T-helper 1 cell treated with Interleukin-12 subunit alpha and Interleukin-12 subunit beta and Interleukin-4 antibody, amounts not matched to agents 30 μg/mL and 1 μg/mL, for 36 hours (primary cell): Measurements from ENCODE around the gene GPR26.

Experiments
- H3K27ac Mint-ChIP-seq: one replicate; pipeline ENCODE4 v1.8.0; 2021; ENCODE audit warnings: mild to moderate bottlenecking, mixed read lengths
- H3K27me3 Mint-ChIP-seq: one replicate; pipeline ENCODE4 v1.8.0; 2021; ENCODE audit warnings: low read depth, mixed read lengths
- H3K36me3 Mint-ChIP-seq: one replicate; pipeline ENCODE4 v1.8.0; 2021; ENCODE audit warnings: low read depth, mixed read lengths
- H3K4me1 Mint-ChIP-seq: one replicate; pipeline ENCODE4 v1.8.0; 2021; ENCODE audit warnings: low read depth, mixed read lengths
- H3K4me3 Mint-ChIP-seq: one replicate; pipeline ENCODE4 v1.8.0; 2021; ENCODE audit warnings: mild to moderate bottlenecking, moderate library complexity, mixed read lengths
- H3K9me3 Mint-ChIP-seq: one replicate; pipeline ENCODE4 v1.8.0; 2021; ENCODE audit warnings: mixed read lengths

The GPR26 gene

DNA sequence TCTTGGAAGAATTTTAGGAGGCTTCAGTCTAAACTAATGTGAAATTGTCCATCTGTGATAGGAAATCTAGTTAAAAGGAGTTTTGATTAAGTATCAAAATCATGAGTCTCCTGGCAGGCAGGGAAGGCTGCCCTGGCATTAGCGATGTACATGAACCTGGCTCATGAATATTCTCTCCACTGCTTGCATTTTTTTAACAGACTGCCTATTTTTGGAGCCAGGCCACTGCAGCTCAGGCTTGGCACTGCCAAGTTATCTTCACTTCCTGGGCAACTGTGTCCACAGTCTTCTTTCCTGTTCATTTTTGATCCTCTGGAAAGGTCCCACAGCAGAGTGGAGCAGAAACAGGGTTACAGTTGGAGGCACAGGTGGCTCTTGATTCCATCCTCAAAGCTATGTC is 7.0 kb downstream of the GPR26 start:
- Mint-ChIP-seq H3K4me3 (no peak overlapping the region), H3K36me3 (no peaks in the 10 kb centered on the region), H3K27me3 (no peaks in the 10 kb centered on the region), H3K9me3 (no peaks in the 10 kb centered on the region), H3K4me1 (no peaks in the 10 kb centered on the region), H3K27ac (no peak overlapping the region)

GRCh38 chr10:123674741-123675140 is 8.6 kb downstream of the GPR26 start:
- no peaks in the 10 kb centered on the region for H3K4me1 Mint-ChIP-seq
- no peaks in the 10 kb centered on the region for H3K27me3 Mint-ChIP-seq
- H3K36me3 Mint-ChIP-seq, result no peaks in the 10 kb centered on the region
- no peak overlapping the region for H3K4me3 Mint-ChIP-seq
- H3K27ac Mint-ChIP-seq, result no peak overlapping the region
- H3K9me3 Mint-ChIP-seq, result no peaks in the 10 kb centered on the region

- H3K27me3 Mint-ChIP-seq, result no peaks in the 10 kb centered on the region
- no peaks in the 10 kb centered on the region for H3K9me3 Mint-ChIP-seq
- H3K4me1 Mint-ChIP-seq, result no peaks in the 10 kb centered on the region
- no peak overlapping the region for H3K4me3 Mint-ChIP-seq
- H3K27ac Mint-ChIP-seq, result no peak overlapping the region
- H3K36me3 Mint-ChIP-seq, result no peaks in the 10 kb centered on the region
Observed at GRCh38 chr10:123675811-123676210, 9.7 kb downstream of the GPR26 start.

- no peak overlapping the region for H3K4me3 Mint-ChIP-seq
- no peaks in the 10 kb centered on the region for H3K27me3 Mint-ChIP-seq
- no peaks in the 10 kb centered on the region for H3K9me3 Mint-ChIP-seq
- H3K4me1 Mint-ChIP-seq, result no peaks in the 10 kb centered on the region
- H3K36me3 Mint-ChIP-seq, result no peaks in the 10 kb centered on the region
- no peak overlapping the region for H3K27ac Mint-ChIP-seq
Observed at GRCh38 chr10:123677556-123677955, 11.4 kb downstream of the GPR26 start.

- H3K9me3 Mint-ChIP-seq, result no peaks in the 10 kb centered on the region
- no peaks in the 10 kb centered on the region for H3K36me3 Mint-ChIP-seq
- H3K4me3 Mint-ChIP-seq, result no peak overlapping the region
Observed at GRCh38 chr10:123678376-123678775, 12.2 kb downstream of the GPR26 start.

DNA sequence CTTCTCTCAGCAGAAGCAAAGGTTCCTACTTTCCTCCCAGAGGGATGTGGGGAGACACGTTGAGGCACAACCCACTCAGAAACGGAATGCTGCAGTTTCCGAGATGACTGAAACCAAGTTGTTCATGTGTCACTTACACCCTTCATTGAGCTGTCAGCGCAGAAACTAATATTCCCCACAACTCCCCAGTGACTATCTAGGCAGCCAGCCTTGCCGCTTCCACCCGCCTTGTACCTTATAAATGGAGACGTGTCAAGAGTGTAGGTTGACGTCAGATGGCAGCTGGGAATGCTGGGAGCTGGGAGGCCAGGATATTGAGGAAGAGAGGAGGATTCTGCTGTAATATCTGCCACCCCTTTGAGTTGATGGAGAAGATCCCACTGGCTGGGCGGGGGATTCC is 15.1 kb downstream of the GPR26 start:
- H3K27ac Mint-ChIP-seq, result no peak overlapping the region
- H3K27me3 Mint-ChIP-seq, result no peaks in the 10 kb centered on the region
- H3K4me1 Mint-ChIP-seq, result no peaks in the 10 kb centered on the region

More at GRCh38 chr10:123678376-123678775, 12.2 kb downstream of the GPR26 start:
- Mint-ChIP-seq H3K4me1 (no peaks in the 10 kb centered on the region), H3K27me3 (no peaks in the 10 kb centered on the region), H3K27ac (no peak overlapping the region)

DNA sequence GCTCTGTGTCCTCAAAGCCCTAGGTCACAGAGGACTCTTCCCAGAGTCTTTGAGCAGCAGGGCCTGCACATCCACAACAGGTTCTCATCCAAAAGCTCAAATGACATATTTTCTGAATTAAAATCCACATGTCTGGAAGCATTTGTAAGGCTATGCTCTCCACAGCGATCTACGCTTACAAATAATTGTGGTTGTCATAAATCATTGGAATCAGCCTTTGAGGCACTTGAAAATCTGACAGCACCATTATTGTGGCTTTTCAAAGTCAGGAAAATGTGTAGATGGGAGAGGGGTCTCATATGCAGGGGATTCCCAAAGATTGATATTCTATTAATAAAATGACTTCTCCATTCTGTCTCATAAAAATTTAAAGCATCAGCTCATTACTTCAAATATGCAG is 16.3 kb downstream of the GPR26 start:
- Mint-ChIP-seq H3K27ac (no peak overlapping the region), H3K36me3 (no peaks in the 10 kb centered on the region)

More for the DNA sequence above, 15.1 kb downstream of the GPR26 start:
- Mint-ChIP-seq H3K4me3 (no peak overlapping the region), H3K36me3 (no peaks in the 10 kb centered on the region), H3K9me3 (no peaks in the 10 kb centered on the region)

DNA sequence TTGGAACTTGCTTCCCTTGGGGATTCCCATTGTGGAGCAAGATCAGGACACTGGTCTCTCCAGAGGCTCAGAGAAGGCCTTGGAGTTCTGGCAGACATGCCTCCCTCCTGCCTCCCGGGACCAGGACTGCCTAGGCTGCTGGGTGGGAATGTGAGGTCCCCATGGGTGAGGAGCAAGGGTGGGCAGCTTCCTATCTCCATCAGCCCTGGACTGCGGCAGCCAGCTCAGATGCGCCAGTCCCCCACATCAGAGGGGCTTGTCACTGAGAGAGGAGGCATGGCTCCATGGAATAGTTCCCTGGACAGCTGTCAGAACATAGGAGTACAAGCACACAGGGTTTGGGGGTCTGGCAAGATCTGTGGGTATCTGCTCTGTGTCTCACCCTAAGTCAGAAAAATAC is 17.3 kb downstream of the GPR26 start:
- no peaks in the 10 kb centered on the region for H3K36me3 Mint-ChIP-seq
- no peaks in the 10 kb centered on the region for H3K4me1 Mint-ChIP-seq
- no peaks in the 10 kb centered on the region for H3K27me3 Mint-ChIP-seq
- H3K9me3 Mint-ChIP-seq, result no peaks in the 10 kb centered on the region
- H3K27ac Mint-ChIP-seq, result no peak overlapping the region
- H3K4me3 Mint-ChIP-seq, result no peak overlapping the region

More for the DNA sequence above, 16.3 kb downstream of the GPR26 start:
- no peaks in the 10 kb centered on the region for H3K27me3 Mint-ChIP-seq
- no peaks in the 10 kb centered on the region for H3K4me1 Mint-ChIP-seq
- no peak overlapping the region for H3K4me3 Mint-ChIP-seq
- no peaks in the 10 kb centered on the region for H3K9me3 Mint-ChIP-seq

DNA sequence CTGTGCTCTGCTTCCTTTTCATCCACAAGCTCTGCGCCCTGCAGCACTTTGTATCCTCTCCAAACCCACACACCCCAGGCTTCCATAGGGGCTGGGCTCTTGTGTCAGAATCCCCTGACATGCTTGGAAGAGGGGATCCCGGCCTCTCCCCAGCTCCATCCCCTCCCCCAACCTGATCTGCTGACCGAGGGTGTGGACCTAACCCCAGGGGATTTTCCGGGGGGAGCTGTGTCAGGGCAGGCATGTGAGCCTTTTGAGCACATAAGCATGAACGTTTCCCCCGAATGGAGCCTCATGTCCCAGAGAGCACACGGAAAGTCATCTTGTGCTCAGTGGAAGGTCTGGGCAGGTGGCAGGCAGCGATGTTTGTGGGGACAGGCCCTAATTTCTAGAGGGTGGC is 17.7 kb downstream of the GPR26 start:
- Mint-ChIP-seq H3K36me3 (no peaks in the 10 kb centered on the region), H3K27ac (no peak overlapping the region), H3K9me3 (no peaks in the 10 kb centered on the region), H3K4me1 (no peaks in the 10 kb centered on the region), H3K4me3 (no peak overlapping the region), H3K27me3 (no peaks in the 10 kb centered on the region)

DNA sequence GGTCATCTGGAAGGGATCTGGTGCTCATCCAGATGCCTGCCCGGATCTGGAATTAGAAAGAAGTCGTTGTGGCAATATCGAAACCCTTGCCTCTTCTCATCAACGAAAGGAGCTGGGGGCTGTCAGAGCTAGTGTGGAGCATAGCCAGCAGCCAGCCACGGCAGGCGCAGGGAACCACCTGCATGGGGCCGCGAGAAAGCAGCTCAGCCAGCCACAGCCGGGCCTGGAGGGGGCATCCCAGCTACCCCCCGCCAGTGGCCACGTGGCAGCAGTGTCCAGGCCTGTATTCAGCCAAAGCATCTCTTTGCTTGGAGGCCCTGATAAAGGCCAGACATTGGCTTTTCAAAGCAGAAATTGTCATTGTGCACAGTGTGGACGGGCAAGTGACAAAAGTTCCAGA is 19.1 kb downstream of the GPR26 start:
- no peaks in the 10 kb centered on the region for H3K36me3 Mint-ChIP-seq
- no peaks in the 10 kb centered on the region for H3K9me3 Mint-ChIP-seq
- no peaks in the 10 kb centered on the region for H3K4me1 Mint-ChIP-seq
- no peak overlapping the region for H3K4me3 Mint-ChIP-seq
- H3K27me3 Mint-ChIP-seq, result no peaks in the 10 kb centered on the region
- H3K27ac Mint-ChIP-seq, result no peak overlapping the region

DNA sequence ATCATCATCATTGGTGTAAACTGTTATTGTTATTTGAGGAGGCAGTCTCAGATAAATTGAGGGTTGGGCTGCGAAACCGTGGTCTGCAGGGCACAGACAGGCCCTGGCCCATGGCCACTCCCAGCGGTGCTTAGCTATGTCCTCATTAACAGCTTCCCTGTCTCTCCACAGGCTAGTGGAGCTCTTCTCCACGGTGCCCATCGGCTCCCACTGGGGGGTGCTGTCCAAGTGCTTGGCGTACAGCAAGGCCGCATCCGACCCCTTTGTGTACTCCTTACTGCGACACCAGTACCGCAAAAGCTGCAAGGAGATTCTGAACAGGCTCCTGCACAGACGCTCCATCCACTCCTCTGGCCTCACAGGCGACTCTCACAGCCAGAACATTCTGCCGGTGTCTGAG is 21.6 kb downstream of the GPR26 start:
- H3K27me3 Mint-ChIP-seq, result no peaks in the 10 kb centered on the region
- no peaks in the 10 kb centered on the region for H3K36me3 Mint-ChIP-seq
- no peak overlapping the region for H3K27ac Mint-ChIP-seq
- no peaks in the 10 kb centered on the region for H3K4me1 Mint-ChIP-seq
- H3K9me3 Mint-ChIP-seq, result no peaks in the 10 kb centered on the region
- H3K4me3 Mint-ChIP-seq, result no peak overlapping the region

DNA sequence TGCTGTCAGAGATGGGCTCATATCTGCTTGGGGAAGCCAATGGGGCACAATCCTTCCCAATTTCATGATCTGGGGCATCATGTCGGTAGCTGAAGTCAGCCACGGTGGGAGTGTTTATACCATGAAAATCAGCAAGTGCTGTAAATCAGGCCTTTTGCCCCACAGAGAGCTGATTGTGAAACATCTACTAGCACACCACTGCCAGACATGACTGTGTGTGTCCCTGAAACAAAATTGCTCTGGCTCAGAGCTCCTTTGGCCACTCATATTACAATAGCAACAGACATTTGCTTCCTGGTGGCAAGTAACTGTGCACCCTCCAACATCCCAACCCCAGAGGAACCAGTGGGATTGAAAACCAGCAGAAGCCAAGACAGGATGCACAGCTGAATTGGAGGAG is 23.7 kb downstream of the GPR26 start:
- Mint-ChIP-seq H3K9me3 (no peaks in the 10 kb centered on the region), H3K4me3 (no peak overlapping the region), H3K27ac (no peak overlapping the region), H3K36me3 (no peaks in the 10 kb centered on the region), H3K27me3 (no peaks in the 10 kb centered on the region), H3K4me1 (no peaks in the 10 kb centered on the region)

- no peaks in the 10 kb centered on the region for H3K9me3 Mint-ChIP-seq
- H3K27me3 Mint-ChIP-seq, result no peaks in the 10 kb centered on the region
- H3K36me3 Mint-ChIP-seq, result no peaks in the 10 kb centered on the region
- H3K27ac Mint-ChIP-seq, result no peak overlapping the region
- no peaks in the 10 kb centered on the region for H3K4me1 Mint-ChIP-seq
- no peak overlapping the region for H3K4me3 Mint-ChIP-seq
Observed at GRCh38 chr10:123703195-123703790, 37.1 kb downstream of the GPR26 start.

GRCh38 chr10:123704076-123704475 is 37.9 kb downstream of the GPR26 start:
- H3K4me3 Mint-ChIP-seq, result no peak overlapping the region
- no peaks in the 10 kb centered on the region for H3K36me3 Mint-ChIP-seq
- no peak overlapping the region for H3K27ac Mint-ChIP-seq
- no peaks in the 10 kb centered on the region for H3K4me1 Mint-ChIP-seq
- no peaks in the 10 kb centered on the region for H3K9me3 Mint-ChIP-seq
- H3K27me3 Mint-ChIP-seq, result no peaks in the 10 kb centered on the region

GRCh38 chr10:123704812-123705211 is 38.7 kb downstream of the GPR26 start:
- no peaks in the 10 kb centered on the region for H3K4me1 Mint-ChIP-seq
- no peaks in the 10 kb centered on the region for H3K9me3 Mint-ChIP-seq
- H3K27ac Mint-ChIP-seq, result no peak overlapping the region
- H3K4me3 Mint-ChIP-seq, result no peak overlapping the region
- H3K27me3 Mint-ChIP-seq, result no peaks in the 10 kb centered on the region
- no peaks in the 10 kb centered on the region for H3K36me3 Mint-ChIP-seq

DNA sequence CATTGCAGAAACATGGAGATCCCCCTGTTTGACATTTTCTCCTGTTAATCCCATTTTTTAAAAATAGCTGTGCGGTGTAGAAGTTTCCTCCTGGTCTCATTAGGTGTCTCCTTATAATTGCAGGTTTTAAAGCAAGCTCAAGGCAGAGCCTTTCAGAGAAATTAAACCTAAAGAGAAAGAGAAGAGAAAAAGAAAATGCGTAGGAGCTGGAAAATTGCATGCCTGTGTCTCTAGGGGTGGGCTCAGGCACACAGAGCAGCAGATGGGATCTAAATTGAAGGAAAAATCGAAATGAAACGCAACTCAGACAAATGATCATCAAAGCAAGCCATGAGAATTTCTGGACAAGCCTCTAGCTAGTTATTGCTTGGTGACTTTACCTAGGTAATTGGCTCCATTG is 40.1 kb downstream of the GPR26 start:
- Mint-ChIP-seq H3K36me3 (no peaks in the 10 kb centered on the region), H3K27me3 (no peaks in the 10 kb centered on the region), H3K4me1 (no peaks in the 10 kb centered on the region), H3K4me3 (no peak overlapping the region), H3K9me3 (no peaks in the 10 kb centered on the region), H3K27ac (no peak overlapping the region)
